GM19025 (cell line): Measurements from ENCODE around the gene WNK1.
"Not testable (repeated sequence)": the region's sequence is repeated elsewhere in the genome, so short reads cannot be mapped to it uniquely, and the experiment has no call there.

Experiments
- ATAC-seq: cut with Tn5 transposase; IDR thresholded peaks from one replicate; pipeline ENCODE4 v1.9.1; 2021; ENCODE audit warnings: mild to moderate bottlenecking, low read depth, moderate library complexity; ENCODE audit not compliant: unreplicated experiment

Gene WNK1

GRCh38 chr12:810671-811415 is 58.5 kb downstream of the WNK1 start:
- no peak for ATAC-seq

- no peak for ATAC-seq
Measured at GRCh38 chr12:812950-813349, 60.6 kb downstream of the WNK1 start.

GRCh38 chr12:817456-817855 is 65.1 kb downstream of the WNK1 start:
- not testable (repeated sequence) for ATAC-seq

GRCh38 chr12:817941-818600 is 65.7 kb downstream of the WNK1 start:
- no peak for ATAC-seq

- no peak for ATAC-seq
Measured at GRCh38 chr12:818733-819132, 66.4 kb downstream of the WNK1 start.

- no peak for ATAC-seq
Measured at GRCh38 chr12:820336-820735, 68.0 kb downstream of the WNK1 start.

- ATAC-seq: no peak
Measured at GRCh38 chr12:823028-823698, 70.8 kb downstream of the WNK1 start.

GRCh38 chr12:826331-826730 is 74.0 kb downstream of the WNK1 start:
- ATAC-seq: no peak

GRCh38 chr12:828726-829395 is 76.5 kb downstream of the WNK1 start:
- ATAC-seq: no peak

- no peak for ATAC-seq
Measured at GRCh38 chr12:830111-830867, 77.9 kb downstream of the WNK1 start.

GRCh38 chr12:835754-836518 is 83.6 kb downstream of the WNK1 start:
- no peak for ATAC-seq

- no peak for ATAC-seq
Measured at GRCh38 chr12:836952-837351, 84.6 kb downstream of the WNK1 start.

GRCh38 chr12:837548-837947 is 85.2 kb downstream of the WNK1 start:
- no peak for ATAC-seq

- no peak for ATAC-seq
Measured at GRCh38 chr12:843609-844008, 91.2 kb downstream of the WNK1 start.

- ATAC-seq: no peak
Measured at GRCh38 chr12:846421-846820, 94.0 kb downstream of the WNK1 start.

- ATAC-seq: no peak
Measured at GRCh38 chr12:848173-848865, 95.9 kb downstream of the WNK1 start.

- no peak for ATAC-seq
Measured at GRCh38 chr12:848882-849527, 96.6 kb downstream of the WNK1 start.

GRCh38 chr12:849733-850437 is 97.5 kb downstream of the WNK1 start:
- not testable (repeated sequence) for ATAC-seq
